ENCODE data around the gene PRR23E.

DNA sequence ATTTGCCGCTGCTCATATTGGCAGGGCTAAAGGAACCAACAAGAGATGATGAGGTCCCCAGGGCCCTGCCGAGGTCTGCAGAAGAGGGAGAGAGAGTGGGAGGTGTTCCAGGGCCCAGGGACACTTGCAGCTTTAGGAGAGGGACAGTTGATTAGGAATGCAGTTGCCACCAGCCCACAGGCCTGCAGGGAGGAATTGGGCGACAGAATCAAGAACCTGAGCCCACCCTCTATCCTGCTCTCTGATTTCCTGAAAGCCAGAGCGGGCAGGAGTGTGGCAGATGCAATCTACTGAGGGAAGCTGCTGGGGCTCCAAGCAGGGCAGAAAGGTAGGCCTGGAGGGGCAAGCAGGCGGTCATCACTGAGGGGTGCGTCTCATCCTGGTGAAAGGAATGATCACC is 12.1 kb upstream of the PRR23E start:
- TF ChIP-seq, protein P1, sequence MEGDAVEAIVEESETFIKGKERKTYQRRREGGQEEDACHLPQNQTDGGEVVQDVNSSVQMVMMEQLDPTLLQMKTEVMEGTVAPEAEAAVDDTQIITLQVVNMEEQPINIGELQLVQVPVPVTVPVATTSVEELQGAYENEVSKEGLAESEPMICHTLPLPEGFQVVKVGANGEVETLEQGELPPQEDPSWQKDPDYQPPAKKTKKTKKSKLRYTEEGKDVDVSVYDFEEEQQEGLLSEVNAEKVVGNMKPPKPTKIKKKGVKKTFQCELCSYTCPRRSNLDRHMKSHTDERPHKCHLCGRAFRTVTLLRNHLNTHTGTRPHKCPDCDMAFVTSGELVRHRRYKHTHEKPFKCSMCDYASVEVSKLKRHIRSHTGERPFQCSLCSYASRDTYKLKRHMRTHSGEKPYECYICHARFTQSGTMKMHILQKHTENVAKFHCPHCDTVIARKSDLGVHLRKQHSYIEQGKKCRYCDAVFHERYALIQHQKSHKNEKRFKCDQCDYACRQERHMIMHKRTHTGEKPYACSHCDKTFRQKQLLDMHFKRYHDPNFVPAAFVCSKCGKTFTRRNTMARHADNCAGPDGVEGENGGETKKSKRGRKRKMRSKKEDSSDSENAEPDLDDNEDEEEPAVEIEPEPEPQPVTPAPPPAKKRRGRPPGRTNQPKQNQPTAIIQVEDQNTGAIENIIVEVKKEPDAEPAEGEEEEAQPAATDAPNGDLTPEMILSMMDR (IDR thresholded peaks at IDR 0.05; ENCODE audit: insufficient read depth, low read depth, low read length): no peak
- no peak for TF ChIP-seq EZH2 (IDR thresholded peaks at IDR 0.05; ENCODE audit: insufficient read depth, low read length)

Measured in astrocyte (in vitro differentiated cells and primary cell).